HG03025 (cell line): ENCODE data around the gene CFH.
"Not testable (repeated sequence)": the region's sequence is repeated elsewhere in the genome, so short reads cannot be mapped to it uniquely, and the experiment has no call there.

ENCODE experiments used
- ATAC-seq: cut with Tn5 transposase; IDR thresholded peaks from one replicate; pipeline ENCODE4 v1.9.1; 2021; ENCODE audit warnings: mild to moderate bottlenecking, moderate library complexity; ENCODE audit not compliant: unreplicated experiment, low FRiP score

Gene CFH

GRCh38 chr1:196738730-196739129, 86.9 kb downstream of the CFH start:
- ATAC-seq: no peak

- ATAC-seq: peak; percentile 86
These were observed 91.4 kb downstream of the CFH start for GRCh38 chr1:196743244-196743643.

- not testable (repeated sequence) for ATAC-seq
These were observed 113.3 kb downstream of the CFH start for GRCh38 chr1:196765019-196765740.

GRCh38 chr1:196769823-196770222, 118.0 kb downstream of the CFH start:
- ATAC-seq: not testable (repeated sequence)

- ATAC-seq: no peak
These were observed 121.9 kb downstream of the CFH start for GRCh38 chr1:196773713-196774112.

- ATAC-seq: no peak
These were observed 122.3 kb downstream of the CFH start for GRCh38 chr1:196774175-196774574.

GRCh38 chr1:196774603-196775002, 122.8 kb downstream of the CFH start, which contains the start of gene CFHR3:
Gene CFHR3 (plus strand): TSS chr1:196774840. CDS start chr1:196774887, 47 bp downstream.
- no peak for ATAC-seq

- ATAC-seq: no peak
These were observed 125.8 kb downstream of the CFH start for GRCh38 chr1:196777603-196778002.

- ATAC-seq: no peak
These were observed 127.2 kb downstream of the CFH start for GRCh38 chr1:196779093-196779492.

GRCh38 chr1:196791252-196791651, 139.4 kb downstream of the CFH start:
- ATAC-seq: not testable (repeated sequence)

GRCh38 chr1:196794103-196794502, 142.3 kb downstream of the CFH start:
- ATAC-seq: not testable (repeated sequence)
